Germinal center (tissue), 1 donor: Measurements from ENCODE around the gene ADGRL3.

ENCODE experiments used
- DNase-seq: peaks from one replicate; pipeline ENCODE4 v3.0.0; 2012; ENCODE audit warnings: mixed read lengths, low spot score

Gene ADGRL3

DNA sequence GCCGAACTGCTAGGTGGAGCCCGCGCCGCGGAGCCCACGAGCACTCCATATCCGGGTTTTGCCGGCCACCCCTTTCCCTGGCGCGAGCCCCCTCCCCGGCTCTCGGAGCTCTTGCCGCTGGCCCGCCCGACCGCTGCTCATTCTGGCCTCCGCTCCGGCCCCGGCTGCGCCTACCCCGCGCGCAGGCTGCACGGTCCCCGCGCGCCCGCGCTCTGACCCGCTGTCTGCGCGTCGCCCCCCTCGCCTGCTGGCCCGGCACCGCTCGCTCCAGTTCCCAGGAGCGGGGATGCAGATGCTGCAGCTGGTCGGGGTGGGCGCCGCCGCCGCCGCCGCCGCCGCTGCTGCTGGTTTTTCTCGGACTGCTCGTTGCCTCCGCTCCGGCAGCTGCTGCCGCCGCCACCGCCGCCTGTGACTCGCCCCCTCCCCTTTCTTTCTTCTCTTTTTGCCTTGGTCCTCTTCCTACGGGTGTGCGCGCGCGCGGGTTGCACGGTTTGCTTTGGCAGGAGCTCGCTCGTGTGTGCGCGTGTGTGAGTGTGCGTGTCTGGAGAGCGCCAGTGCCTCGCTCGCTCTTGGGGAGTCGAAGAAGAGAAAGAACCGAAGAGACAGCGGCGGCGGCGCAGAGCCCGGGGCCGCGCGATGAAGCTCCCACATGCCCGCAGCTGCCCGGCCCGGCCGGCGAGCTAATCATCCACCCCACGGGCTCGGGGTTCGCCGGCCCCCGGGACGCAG lies at the start of gene ADGRL3:
TSS of gene ADGRL3 (plus strand) at position 140 of the 729 bp plus-strand sequence.
- no peak for DNase-seq

DNA sequence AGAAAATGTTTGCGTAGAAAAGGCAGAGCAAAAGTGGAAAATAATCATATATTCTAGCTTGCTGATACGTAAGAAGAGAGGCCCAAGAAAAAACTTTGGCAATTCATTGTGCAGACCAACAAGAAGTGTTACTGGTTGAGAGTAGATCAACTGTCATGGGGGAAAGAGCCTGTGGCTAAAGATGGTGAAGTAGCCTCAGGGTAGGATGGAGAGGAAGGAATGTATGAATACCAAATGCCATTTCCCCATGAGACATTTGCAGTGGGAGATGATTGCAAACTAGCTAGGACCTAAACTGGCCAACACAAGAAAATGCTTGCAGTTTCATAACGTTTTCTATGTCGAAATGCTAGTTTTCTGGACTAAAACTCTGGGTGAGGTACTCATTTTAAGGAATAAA lies 47.7 kb upstream of the ADGRL3 start:
- DNase-seq: no peak

DNA sequence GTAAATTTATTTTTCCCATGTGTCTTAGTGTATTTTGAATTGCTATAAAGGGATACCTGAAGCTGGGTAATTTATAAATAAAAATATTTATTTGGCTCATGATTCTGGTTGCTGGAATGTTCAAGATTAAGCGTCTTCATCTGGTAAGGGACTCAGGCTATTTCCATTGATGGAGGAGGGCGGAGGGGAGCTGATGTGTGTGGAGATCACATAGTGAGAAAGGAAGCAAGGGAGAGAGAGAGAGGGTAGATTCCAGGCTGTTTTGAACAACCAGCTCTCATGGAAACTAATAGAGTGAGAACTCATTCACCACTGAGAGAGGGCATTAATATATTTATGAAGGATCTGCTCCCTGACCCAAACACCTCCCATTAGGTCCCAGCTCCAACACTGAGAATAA lies 39.6 kb upstream of the ADGRL3 start:
- DNase-seq: no peak

DNA sequence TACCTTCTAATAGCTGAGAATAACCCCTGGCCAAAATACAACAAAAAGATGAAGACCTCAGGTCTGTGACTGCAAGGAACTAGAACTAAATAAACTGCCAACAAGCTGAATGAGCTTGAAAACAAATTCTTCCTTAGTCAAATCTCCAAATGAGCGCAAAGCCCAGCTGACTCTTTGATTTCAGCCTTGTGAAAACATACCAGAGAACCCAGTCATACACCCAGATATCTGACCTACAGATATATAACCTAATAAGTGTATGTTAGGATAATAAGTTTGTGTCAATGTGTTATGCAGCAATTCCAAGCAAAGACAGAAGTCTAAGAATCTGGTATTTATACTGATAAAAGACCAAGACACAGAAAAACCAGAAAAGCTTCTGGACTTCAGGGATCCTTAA lies 38.0 kb upstream of the ADGRL3 start:
- no peak for DNase-seq

DNA sequence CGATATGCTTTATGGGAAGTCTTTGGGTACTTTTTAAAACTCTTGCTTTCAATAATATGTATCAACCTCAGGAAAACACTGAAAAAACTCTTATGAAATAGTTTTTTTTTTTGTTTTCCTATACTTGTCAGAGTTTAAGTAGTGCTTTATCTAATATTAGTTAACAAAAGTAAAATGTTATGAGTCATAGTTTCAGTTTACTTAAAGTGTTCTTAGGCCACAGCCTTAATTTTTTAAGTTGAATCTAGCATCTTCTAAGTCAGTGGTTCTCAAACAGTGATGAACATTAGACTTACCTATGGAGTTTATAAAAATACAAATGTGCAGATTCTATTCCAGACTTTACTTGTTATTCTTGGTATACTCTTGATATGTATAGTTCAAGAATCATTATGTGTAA lies 26.3 kb upstream of the ADGRL3 start:
- DNase-seq: no peak

DNA sequence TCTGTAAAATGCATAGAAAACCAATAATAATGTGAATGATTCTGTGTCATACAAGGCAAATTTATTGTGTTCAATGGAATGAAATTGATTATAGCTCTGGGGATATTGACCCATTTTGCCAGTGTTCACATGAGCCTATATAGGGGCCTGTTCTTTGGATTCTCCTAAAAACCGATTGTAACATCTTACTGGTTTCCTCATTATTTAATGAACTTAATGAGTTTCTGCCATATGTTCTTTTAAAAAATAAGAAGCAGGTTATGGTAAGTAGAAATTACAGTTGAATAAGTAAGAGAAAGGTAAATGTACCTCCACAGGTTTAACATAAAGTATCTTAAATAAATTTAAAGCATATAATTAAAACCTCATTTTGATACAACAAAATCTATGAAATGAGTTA lies 24.6 kb upstream of the ADGRL3 start:
- no peak for DNase-seq

DNA sequence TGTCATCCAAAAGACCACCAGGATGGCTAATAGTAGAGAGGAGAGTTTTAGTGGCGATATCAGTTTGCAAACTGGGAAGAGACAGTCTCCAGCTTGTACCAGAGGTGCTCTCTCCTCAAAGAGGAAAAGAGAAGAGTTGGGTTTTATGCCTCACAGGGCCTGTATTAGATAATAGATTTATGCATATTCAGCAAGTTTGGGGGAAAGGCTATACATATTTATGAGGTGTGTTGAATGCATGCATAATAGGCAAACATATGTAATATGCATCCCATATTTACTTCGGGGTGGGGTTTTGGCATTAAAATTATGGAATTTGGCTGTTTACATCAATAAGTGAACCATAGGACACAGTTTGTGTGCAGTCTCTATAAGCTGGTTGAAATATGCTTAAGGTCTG lies 22.8 kb upstream of the ADGRL3 start:
- DNase-seq: no peak

DNA sequence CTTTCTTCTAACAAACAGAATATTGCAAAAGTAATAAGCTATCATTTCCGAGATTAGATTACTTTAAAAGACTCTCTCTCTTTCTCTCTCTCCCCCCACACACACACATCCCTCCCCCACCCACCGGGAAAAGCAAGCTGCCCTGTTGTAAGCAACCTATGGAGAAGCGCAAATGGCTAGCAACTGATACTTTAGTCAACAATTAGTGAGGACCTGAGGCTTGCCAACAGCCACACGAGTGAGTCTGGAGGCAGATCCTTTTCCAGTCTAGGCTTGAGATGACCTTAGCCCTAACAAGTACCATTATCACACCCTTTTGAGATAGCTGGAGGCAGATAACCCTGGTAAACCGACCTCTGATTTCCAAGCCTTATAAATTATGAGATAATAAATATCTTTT lies 19.7 kb upstream of the ADGRL3 start:
- no peak for DNase-seq

DNA sequence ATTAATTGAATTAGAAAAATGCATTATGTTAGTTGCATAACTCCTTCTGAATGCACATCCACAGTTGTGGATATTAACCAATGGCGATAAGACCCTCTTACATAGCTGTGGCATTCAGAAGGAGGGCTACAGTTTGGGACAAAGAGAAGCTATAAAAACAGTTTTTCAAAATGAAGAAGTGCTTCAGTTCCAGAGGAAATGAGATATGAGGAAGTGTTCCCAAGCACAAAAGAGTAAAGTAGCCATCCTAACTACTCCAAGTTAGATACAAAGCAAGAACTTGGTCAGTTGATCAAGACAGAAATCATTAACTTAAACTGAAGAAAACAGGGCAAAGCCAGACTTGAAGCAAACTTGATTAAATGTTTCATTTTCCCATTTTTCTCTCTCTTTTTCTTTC lies 17.2 kb upstream of the ADGRL3 start:
- DNase-seq: no peak

DNA sequence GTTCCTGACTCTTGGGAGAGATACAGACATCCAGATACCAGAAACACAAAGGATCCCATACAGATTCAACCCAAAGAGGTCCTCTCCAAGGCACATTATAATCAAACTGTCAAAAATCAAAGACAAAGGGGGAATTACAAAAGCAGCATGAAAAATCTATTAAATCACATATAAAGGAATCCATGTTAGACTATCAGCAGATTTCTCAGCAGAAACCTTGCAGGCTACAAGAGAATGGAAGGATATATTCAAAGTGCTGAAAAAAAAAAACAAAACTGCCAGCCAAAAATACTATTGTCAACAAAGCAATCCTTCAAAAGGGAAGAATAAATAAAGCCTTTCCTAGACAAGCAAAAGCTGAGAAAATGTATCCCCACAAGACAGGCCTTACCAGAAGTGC lies 14.8 kb upstream of the ADGRL3 start:
- DNase-seq: no peak

DNA sequence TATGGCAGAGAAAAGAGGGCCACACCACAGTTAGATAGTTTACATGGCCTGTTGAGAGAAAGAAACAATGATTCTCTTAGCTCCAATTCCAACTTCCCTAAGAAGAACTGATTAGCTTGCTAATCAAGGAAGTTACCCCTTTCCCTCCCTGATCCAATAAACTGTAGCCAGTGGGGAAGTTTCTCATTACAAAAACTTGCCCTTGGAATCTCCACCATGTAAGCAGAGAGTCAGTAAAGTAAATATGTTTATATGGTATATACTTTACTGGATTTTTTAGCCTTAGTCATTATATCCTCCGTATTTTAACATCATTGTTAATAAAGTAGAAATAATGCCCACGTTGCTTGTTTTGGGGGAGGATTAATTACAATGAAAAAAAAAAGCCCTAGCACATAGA lies 7.7 kb upstream of the ADGRL3 start:
- no peak for DNase-seq

DNA sequence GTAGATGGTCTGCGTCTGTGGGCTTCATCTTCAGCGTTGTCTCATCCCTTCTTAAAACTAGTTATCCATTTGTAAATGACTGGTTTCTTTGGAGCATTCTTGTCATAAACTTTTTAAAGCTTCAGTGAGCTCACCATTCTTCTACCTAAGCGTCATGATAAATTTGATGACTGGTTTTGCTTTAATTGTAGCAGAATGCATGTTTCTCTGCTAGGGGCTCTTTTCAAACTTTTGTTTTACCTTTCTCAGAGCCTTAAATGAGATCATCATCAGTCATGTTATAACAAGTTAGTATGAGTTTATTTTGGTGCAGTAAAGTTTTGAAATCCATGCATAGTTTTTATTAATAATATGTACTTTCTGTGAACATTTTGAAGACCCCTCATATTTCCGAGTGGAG lies 6.3 kb upstream of the ADGRL3 start:
- DNase-seq: no peak

DNA sequence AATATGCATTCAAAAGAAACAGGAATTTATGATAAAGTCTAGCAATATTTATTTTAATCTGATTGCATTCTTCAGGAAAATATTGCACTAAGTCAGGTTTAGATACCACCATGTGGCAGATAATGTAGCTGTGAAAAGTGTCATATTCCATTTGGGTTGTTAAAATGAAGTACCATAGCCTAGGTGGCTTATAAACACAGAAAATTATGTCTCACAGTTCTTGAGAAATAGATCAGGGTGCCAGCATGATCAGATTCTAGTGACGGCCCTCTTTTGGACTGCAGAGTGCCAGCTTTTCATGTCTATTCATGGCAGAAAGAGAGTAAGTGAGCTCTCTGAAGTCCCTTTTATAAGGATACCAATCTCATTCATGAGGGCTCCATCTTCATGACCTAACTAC lies 5.6 kb upstream of the ADGRL3 start:
- no peak for DNase-seq

DNA sequence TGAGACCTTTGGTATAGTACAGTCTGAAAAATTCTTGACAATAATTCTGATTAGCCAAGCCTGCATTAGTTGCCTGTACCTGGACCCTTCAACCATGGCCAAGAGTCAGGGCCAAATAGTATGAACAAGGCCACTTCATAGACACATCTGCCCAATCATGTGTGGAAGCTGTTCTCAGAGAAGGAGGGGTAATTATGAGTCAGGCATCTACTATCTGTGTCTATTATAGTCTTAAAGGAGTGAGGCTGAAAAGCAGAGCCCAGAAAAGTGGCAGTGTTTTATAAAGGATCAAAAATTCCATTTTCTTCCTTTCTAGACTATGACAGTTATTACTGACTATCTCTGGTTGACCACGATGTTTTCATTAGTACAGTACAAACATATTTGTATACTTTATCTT lies 5.0 kb upstream of the ADGRL3 start:
- no peak for DNase-seq

DNA sequence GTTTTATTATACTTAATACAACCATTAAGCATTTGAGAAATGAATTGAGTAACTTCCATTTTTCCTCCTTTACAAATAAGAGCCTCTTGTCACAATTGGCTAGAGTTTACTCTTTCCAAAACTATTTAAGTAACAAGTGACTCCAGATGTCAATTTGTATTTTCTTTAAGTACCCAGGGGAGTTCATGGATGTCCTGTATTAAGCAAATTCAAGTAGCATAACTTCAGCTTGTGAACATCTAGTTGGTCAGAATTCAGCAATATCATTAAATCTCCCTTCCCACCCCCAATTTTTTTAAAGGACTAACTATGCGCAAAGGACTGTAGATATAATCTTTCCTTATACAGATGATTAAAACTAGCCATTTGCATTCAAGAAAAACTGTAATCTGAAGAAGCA lies 1.4 kb upstream of the ADGRL3 start:
- DNase-seq: no peak

DNA sequence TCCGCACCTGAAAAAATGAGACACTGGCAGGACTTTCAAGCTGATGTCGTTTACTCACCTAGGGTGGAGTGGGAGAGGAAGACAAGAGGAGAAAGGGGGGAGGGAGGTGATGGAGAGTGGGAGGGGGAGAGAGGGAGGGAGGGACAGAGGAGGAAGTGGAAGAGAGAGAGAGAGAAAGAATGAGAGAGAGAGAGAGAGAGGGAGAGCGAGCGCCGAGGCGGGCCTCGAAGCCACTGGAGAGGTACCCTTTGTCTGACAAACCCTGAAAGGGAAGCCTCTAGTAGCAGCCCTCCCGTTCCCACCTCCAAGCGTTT lies 296 bp upstream of the ADGRL3 start:
- no peak for DNase-seq

DNA sequence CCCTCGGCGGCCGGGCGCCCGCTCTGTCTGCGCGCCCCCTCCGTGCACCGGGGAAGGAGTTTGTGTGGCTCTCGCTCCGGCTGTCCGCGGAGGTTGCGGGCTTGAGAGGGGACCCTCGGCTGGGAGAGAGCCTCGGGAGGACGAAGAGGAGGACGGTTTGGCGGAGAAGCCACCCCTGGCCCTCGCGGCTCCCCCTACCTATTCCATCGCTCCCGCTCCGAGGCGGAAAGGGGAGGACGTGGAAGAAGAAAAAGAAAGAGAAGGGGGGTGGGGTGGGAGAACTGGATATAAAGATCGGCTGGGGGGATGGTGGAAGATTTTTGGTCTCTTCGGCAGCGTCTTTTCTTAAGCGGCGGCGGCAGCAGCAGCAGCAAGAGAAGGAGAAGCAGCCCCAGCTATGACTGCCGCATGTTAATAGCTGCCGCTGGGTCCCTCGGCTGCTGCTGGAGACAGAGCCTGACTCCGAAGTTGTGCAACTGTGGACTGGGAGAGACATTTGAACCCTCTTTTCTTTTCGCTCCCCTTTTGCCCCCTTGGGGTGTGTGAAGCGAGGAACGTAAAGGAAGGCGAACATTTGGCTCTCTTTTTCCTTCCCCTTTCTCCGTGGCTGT lies 895 bp downstream of the ADGRL3 start:
- DNase-seq: no peak

DNA sequence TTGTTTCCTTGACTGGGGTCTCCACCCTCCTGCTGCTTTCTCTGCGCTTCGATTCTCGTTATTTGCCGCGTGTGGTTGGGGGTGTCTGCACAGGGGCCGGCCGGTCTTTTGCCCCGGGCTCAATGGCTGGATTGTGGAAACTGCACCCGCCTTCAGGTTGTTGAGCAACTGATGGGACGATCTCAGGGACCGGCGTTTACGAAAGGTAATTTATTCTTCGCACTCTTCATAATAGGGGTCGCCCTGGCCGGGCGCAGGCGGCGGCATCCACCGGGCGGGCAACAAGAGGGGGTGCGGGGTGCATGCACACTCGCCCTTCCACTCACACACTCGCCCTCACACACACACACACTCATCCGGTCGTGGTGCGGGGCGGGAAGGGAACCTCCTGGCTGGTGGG lies 1.4 kb downstream of the ADGRL3 start:
- DNase-seq: no peak

DNA sequence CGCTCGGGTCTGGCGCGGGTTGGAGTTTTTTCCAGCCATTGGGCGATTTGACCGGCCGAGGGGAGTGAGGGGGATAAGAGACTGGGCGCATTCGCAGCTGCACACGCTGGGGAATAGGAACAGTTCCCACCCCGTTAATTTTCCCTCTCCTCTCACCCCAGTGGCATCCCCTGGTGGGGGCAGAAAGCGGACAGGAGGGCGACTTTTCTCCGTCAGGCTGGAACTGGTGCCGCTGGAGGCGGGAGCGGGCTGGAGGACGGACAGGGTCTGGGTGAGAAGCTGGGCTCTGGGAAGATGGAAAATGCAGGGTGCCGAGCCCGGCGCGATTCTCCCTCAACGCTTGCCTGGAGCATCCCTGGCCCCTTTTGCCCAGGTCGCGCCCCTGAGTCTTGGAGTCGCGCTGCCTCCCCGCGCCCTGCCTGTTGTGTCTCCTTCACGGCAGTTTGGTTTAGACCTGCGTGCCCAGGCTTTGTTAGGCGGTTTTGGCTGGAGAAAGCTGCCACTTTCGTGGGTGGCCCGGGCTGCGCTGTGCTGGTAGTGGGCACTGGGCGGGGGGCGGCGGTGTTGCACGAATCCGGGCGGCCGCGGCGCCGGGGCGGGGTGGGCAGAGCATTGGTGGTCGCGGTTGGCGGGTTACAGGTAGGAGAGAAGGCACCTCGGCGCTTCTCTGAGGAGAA lies 2.0 kb downstream of the ADGRL3 start:
- DNase-seq: no peak

DNA sequence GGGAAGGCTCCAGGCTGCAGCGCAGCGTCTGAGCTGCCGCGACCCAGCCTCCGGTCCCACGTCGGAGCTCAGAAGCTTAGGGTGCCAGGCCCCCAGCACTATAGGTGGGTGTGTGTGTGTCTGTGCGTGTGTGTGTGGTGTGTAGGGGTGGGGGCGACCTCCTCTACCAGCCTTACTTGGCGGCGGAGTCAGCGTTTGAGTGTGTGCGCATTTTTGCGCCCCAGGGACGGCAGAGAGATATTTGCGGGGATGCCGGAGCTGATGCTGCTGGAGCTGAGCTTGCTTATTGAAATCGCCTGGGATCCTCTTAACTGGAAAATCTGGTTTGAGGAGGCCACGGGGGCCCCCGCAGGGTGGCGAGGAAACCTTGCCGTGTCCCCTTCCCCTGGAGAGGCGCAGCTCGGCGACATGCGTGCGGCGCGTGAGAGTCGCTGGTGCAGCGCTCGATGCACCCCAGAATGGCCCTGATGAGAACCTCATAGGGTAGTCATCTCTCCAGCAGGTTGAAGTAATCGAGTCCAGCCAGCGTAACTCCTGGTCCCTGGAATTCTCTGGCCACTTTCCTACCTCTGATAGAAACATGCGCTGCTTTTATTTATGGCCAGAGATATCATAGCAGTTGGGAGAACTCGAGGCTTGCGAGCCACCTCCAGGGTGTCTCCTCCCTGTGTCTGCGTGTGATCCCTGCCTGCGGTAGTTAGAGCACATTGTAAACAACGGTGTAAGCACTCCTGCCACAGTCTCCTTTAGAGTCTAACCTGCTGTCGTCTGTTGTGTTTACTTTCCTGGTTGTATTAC lies 2.7 kb downstream of the ADGRL3 start:
- DNase-seq: no peak

DNA sequence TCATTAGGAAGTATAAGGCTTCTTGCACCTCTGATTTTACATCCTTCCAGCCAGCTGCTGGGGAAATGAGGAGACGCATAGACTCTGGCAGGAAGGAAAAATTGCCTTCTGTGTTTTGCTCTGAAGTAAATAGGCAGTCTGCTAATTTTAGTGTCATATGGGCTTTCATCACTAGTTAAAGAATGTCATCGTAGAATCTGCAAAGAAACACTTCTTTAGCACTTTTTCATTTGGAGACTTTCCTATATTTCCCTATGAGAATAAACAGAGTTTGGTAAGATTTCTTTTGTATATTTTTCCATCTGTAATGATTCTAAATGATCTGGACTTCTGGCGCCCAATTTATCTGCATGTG lies 3.3 kb downstream of the ADGRL3 start:
- no peak for DNase-seq

DNA sequence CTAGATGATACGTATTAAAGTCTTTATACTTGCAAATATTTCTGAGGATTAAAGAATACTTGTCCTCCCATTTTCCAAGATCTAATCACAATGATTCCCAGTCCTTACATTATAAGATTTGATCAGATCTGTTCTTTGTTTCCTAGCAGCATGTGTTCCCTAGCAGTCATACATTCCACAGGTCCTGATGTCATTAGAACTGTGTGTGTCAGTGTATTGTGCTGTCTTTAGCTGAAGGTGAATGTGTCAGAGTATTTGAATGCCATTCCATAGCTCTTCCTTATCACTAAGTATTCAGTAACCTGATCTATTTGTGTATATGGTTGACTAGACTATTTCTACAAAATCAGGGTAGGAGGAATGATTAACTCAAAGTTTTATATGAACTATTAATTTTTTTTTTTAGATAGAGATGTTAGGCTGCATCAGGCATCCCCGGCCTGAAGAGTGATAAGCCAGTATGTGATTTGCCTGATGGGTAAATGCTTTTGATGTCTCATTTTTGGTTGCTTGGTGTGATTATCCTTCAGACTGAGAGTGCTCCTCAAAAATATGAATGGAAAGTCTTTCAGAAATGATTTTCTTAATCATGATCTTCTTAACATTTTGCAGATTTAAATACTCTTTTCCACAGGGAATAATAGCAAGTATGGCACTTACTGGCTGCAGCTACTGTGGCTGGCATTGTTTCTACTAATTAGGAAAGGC lies 4.4 kb downstream of the ADGRL3 start:
- DNase-seq: no peak
